GM19351 (cell line): ENCODE results near the gene PIGA.
"Not testable (repeated sequence)": the region's sequence is repeated elsewhere in the genome, so short reads cannot be mapped to it uniquely, and the experiment has no call there.

Source experiments
- ATAC-seq: cut with Tn5 transposase; IDR thresholded peaks from one replicate; pipeline ENCODE4 v1.9.1; 2021; ENCODE audit warnings: mild to moderate bottlenecking, moderate library complexity; ENCODE audit not compliant: unreplicated experiment

Gene PIGA

GRCh38 chrX:15321447-15321846, 13.9 kb downstream of the PIGA start:
- ATAC-seq = no peak

GRCh38 chrX:15320297-15320696, 15.0 kb downstream of the PIGA start:
- ATAC-seq = no peak

GRCh38 chrX:15319075-15319474, 16.2 kb downstream of the PIGA start:
- ATAC-seq = no peak

- no peak for ATAC-seq
These were observed 19.8 kb downstream of the PIGA start, which contains the start of gene ASB11 for GRCh38 chrX:15315509-15315908. Gene ASB11, minus strand, starts transcription at chrX:15315640. Its CDS starts 35 bp downstream, at chrX:15315605.

- ATAC-seq = no peak
These were observed 20.9 kb downstream of the PIGA start for GRCh38 chrX:15314472-15314871.

GRCh38 chrX:15311119-15311518, 24.2 kb downstream of the PIGA start:
- no peak for ATAC-seq

GRCh38 chrX:15310117-15310516, 25.2 kb downstream of the PIGA start:
- ATAC-seq = no peak

GRCh38 chrX:15305899-15306298, 29.4 kb downstream of the PIGA start:
- not testable (repeated sequence) for ATAC-seq

- no peak for ATAC-seq
These were observed 33.4 kb downstream of the PIGA start for GRCh38 chrX:15301924-15302323.

- ATAC-seq = no peak
These were observed 35.1 kb downstream of the PIGA start for GRCh38 chrX:15299941-15300851.

GRCh38 chrX:15298780-15299179, 36.5 kb downstream of the PIGA start:
- no peak for ATAC-seq

GRCh38 chrX:15298201-15298600, 37.1 kb downstream of the PIGA start:
- ATAC-seq = no peak

GRCh38 chrX:15293451-15293850, 41.9 kb downstream of the PIGA start:
- no peak for ATAC-seq

GRCh38 chrX:15292861-15293260, 42.5 kb downstream of the PIGA start:
- ATAC-seq = no peak

GRCh38 chrX:15277604-15278003, 57.7 kb downstream of the PIGA start:
- ATAC-seq = no peak

GRCh38 chrX:15274946-15275345, 60.4 kb downstream of the PIGA start:
- ATAC-seq = no peak

- not testable (repeated sequence) for ATAC-seq
These were observed 62.0 kb downstream of the PIGA start for GRCh38 chrX:15273275-15273674.

GRCh38 chrX:15271757-15272156, 63.6 kb downstream of the PIGA start:
- no peak for ATAC-seq

GRCh38 chrX:15269618-15270521, 65.5 kb downstream of the PIGA start, which contains the start of gene ASB9:
Gene ASB9, minus strand, starts transcription at chrX:15270083. Its CDS starts 209 bp downstream, at chrX:15269874.
- no peak for ATAC-seq
